HG03039 (cell line): ENCODE measurements around the gene HAUS2.
"Not testable (repeated sequence)": the region's sequence is repeated elsewhere in the genome, so short reads cannot be mapped to it uniquely, and the experiment has no call there.

Experiments
- ATAC-seq: cut with Tn5 transposase; IDR thresholded peaks from one replicate; pipeline ENCODE4 v1.9.1; 2021; ENCODE audit warnings: mild to moderate bottlenecking, moderate library complexity; ENCODE audit not compliant: unreplicated experiment

Gene HAUS2

DNA sequence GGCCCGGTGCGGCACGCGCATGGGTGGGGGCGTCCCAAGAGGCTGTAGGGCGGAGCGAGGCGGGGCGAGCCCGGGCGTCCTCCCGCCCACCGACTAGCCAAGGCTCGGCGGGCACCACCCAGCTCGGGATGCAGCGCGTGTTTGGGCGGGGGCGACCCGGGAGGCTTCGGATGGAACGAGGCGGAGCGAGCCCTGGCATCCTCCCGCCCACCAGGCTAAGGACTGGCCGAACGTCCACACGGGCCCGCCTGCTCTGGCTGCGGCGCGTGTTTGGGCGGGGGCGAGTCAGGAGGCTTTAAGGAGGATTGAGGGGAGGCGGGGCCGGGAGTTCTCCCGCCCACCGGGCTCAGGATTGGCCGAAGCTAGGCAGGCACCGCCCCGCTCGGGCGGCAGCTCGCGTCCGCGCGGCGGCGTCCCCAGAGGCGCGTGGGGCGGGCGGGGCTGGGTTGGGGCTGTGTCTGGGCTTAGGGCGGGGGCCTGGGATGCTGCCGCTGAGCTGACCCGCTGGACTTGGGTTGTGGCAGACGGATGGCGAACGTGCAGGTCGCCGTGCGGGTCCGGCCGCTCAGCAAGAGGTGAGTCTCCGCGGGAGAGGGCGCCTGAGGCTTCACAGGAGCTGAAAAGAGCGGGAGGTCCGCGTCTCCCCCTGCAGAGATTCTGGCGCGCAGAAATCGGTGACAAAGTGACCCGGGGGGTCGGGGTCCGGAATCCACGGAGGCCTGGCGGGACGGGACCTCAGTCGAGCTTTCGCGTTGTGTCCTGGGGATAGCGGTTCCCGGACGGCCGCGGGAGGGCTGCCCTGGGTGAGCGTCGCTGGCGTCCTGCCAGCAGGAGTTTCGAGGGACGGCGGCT, 26.8 kb downstream of the HAUS2 start, which contains the start of gene STARD9:
Gene STARD9, plus strand, starts transcription at position 419 of the 852 bp plus-strand sequence. Its CDS starts 110 bp downstream, at position 529.
- peak; percentile 88 for ATAC-seq

GRCh38 chr15:42576040-42576594, 27.5 kb downstream of the HAUS2 start:
- ATAC-seq: no peak

GRCh38 chr15:42576776-42577175, 28.1 kb downstream of the HAUS2 start:
- ATAC-seq: no peak

DNA sequence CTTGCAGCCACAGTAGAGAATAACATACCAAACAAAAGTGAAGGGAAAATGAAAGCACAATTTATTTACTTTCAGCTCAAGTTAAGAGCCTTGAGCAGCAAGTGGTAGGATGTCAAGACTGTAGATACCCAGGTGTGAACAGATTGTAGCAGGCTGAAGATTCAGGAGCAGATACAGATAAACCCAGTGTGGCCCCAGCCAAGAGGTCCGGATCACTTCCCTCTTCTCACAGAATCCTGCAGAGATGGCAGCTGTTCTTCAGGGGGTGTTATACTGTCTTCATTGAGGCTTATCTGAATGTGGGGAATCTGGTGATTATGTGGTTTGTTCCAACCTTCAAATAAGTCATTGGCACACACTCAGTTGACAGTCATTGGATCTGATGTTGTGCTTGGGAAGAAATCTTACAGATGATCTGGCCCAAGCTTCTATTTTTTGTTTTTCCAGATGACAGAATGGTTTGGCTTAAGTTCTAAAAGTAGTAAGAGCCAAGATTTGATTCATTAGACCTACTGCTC, 28.9 kb downstream of the HAUS2 start:
- no peak for ATAC-seq

- no peak for ATAC-seq
Observed at GRCh38 chr15:42578984-42579537, 30.4 kb downstream of the HAUS2 start.

DNA sequence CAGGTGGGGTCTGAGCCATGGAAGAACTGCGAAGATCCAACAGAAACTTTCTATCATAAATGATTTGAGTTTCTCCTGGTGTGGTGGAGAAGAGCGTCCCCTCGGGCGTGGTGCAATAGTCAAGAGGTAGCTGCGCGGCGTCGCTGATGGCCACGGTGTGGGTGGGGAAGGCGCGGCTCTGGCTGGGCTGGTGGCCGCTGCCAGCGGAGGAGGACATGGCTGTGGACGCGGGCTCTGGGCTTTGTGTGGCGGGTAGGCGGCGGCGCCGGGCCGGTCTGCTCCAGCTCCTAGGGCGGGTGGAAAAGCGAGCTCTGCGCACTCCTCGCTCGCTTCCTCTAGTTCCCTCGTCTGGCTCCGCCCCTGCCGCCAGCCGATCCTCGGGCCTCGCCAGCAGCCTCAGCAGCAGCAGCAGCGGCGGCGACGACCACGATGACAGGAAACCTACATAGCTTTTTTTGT, 32.7 kb downstream of the HAUS2 start:
- peak; percentile 58 for ATAC-seq

- ATAC-seq: no peak
Observed at GRCh38 chr15:42582569-42583375, 34.1 kb downstream of the HAUS2 start.

GRCh38 chr15:42584031-42584765, 35.6 kb downstream of the HAUS2 start:
- no peak for ATAC-seq

GRCh38 chr15:42590619-42591237, 42.1 kb downstream of the HAUS2 start:
- no peak for ATAC-seq

DNA sequence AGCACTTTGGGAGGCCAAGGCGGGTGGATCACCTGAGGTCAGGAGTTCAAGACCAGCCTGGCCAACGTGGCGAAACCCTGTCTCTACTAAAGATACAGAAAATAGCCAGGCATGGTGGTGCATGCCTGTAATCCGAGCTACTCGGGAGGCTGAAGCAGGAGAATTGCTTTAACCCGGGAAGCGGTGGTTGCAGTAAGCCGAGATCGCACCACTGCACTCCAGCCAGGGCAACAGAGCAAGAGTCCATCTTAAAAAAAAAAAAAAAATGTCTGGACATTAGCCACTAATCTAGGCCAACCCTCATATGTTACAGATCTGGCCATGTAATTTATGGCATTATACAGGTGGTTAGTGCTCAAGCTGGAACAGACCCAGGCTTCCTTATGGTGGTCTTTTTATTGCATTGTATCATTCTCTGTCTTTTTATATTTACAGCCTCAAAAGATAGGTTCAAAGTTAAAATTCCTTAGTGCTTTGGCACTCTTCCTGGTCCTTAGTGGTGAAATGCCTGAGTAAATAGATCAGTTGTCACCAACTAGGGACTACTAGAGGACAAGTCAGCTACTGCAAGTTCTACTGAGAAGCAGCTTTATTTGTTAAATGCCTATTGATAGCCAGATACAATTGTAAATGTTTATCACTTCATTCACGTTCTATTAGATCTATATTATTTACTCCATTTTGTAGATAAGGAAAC, 42.7 kb downstream of the HAUS2 start:
- no peak for ATAC-seq

DNA sequence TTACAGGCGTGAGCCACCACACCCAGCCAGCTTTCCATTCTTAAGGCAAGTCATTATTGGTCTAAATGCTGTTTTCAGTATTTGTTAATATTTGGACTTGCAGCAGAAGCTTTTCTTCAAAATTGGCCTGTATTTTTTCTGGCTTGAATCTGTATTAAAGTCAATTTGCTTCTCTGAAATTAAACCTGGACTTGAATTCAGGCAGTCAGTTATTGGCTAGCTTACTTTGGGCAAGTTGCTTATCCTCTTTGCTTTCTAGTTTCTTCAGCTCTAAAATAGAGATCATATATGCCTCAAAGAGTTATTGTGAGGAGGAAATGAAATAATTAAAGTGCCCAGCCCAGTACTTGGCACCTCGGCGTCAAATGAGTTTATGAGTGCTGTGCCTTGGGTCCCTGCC, 44.1 kb downstream of the HAUS2 start:
- ATAC-seq: no peak

DNA sequence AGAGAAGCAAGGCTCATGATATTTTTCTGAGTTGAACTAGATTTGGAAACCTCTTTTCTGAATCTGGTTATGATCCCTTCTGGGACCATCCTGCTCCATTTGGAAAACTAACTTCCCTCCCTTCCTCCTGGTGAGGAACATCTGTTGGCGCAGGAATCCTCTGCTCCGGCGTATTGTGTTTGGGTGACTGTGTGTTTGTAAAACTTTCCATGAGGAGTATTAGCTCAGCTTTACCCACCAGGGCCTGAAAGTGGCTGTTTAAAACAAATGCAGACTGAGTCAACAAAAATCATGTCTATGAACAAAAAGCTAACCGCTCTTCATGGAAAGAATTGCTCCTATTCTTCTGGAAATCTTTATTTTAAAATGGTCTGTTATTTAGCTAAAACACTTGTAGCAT, 44.5 kb downstream of the HAUS2 start:
- ATAC-seq: no peak

DNA sequence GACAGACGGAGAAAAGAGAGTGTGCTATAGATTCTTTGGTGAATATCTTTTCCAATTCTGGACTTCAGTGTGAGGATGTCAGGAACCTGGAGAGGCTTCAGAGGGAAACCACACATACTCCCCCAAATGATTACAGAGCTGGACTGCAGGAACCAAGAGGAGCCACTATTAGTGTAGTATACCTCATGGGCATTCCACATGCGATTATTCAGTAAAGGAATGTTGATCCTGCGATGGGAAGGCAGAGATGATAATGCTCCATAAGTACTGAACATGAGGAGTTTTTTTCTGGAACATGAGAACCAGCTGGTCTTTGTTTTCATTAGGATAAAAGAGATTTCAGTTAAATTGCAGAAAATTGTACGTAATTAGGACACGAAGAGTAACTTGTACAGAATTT, 45.5 kb downstream of the HAUS2 start:
- ATAC-seq: no peak

GRCh38 chr15:42595626-42596240, 47.1 kb downstream of the HAUS2 start:
- no peak for ATAC-seq

- not testable (repeated sequence) for ATAC-seq
Observed at GRCh38 chr15:42601316-42601715, 52.7 kb downstream of the HAUS2 start.

DNA sequence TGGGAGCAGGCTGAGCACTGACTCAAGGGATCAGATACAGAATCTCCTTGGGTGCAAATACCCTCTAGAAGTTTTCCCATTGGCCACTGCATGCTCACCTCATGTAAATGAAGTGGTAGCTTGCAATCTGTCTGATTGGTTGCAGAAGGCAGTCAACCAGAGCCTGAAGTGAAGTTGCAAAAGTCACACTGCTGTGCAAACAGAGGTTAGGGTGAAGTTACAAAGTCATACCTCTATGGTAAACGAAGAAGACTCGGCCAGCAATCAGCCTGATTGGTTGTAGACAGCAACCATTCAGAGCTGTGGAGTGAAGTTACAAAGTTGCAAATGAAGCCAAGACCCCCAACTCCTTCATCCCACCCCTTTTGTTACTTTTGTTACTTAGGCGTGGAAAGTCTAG, 53.9 kb downstream of the HAUS2 start:
- no peak for ATAC-seq

GRCh38 chr15:42603978-42604377, 55.3 kb downstream of the HAUS2 start:
- no peak for ATAC-seq

- no peak for ATAC-seq
Observed at GRCh38 chr15:42604894-42605744, 56.5 kb downstream of the HAUS2 start.
